Neural cell (in vitro differentiated cells): Measurements from ENCODE around the gene ANO8. TPM values are rescaled to one million over a fixed set of nuclear protein-coding genes. Genes with fewer than 3 reads are reported as not detected.

Source experiments
- H2AFZ ChIP-seq: fragments of 200-600, 300-800 bp; sonication (generic), shearing (Covaris generic); 2 replicates; pipeline ENCODE4 v1.6.0; 2014; ENCODE audit warnings: low read depth, mild to moderate bottlenecking, antibody characterized with exemption, low read length, moderate library complexity
- H3F3A ChIP-seq: fragments of 200-600 bp; shearing (Covaris generic); 2 replicates; pipeline ENCODE4 v1.6.1; 2016; ENCODE audit warnings: mild to moderate bottlenecking, moderate library complexity, mixed read lengths, antibody characterized with exemption, low read length; ENCODE audit not compliant: insufficient read depth, poor library complexity, severe bottlenecking
- H3K27ac ChIP-seq: fragments of 200-600, 300-800 bp; sonication (generic), shearing (Covaris generic); 2 replicates; pipeline ENCODE4 v1.5.1; 2014; ENCODE audit warnings: mild to moderate bottlenecking, low read length, moderate library complexity
- H3K27me3 ChIP-seq: fragments of 300-800, 200-600 bp; sonication (generic), shearing (Covaris generic); 2 replicates; pipeline ENCODE4 v1.6.0; 2014; ENCODE audit warnings: mild to moderate bottlenecking, low read depth, low read length, moderate library complexity; ENCODE audit not compliant: insufficient read depth
- H3K36me3 ChIP-seq: fragments of 300-800, 200-600 bp; sonication (generic), shearing (Covaris generic); 2 replicates; pipeline ENCODE4 v1.5.1; 2014; ENCODE audit warnings: mild to moderate bottlenecking, antibody characterized with exemption, low read length, moderate library complexity; ENCODE audit not compliant: insufficient read depth
- H3K4me2 ChIP-seq: fragments of 300-800, 200-600 bp; sonication (generic), shearing (Covaris generic); 2 replicates; pipeline ENCODE4 v1.6.0; 2014; ENCODE audit warnings: mild to moderate bottlenecking, low read length
- H3K4me3 ChIP-seq: fragments of 300-800, 200-600 bp; sonication (generic), shearing (Covaris generic); 2 replicates; pipeline ENCODE4 v1.5.1; 2014; ENCODE audit warnings: mild to moderate bottlenecking, low read length, moderate library complexity
- H3K79me2 ChIP-seq: fragments of 200-600 bp; shearing (Covaris generic); replicated peaks from 2 replicates; pipeline ENCODE4 v1.6.0; 2014; ENCODE audit warnings: mild to moderate bottlenecking, low read length, moderate library complexity; ENCODE audit not compliant: insufficient read depth
- H3K9ac ChIP-seq: fragments of 300-800, 200-600 bp; sonication (generic), shearing (Covaris generic); 2 replicates; pipeline ENCODE4 v1.6.1; 2016; ENCODE audit warnings: mild to moderate bottlenecking, low read length, mixed read lengths
- H3K9me2 ChIP-seq: fragments of 200-600 bp; shearing (Covaris generic); 2 replicates; pipeline ENCODE4 v1.6.1; 2016; ENCODE audit warnings: mild to moderate bottlenecking, low read length, mixed read lengths; ENCODE audit not compliant: insufficient read depth
- H3K9me3 ChIP-seq: fragments of 200-600, 300-800 bp; sonication (generic), shearing (Covaris generic); 2 replicates; pipeline ENCODE4 v1.6.1; 2016; ENCODE audit warnings: mild to moderate bottlenecking, mixed run types, low read length, moderate library complexity, mixed read lengths
- H4K20me1 ChIP-seq: fragments of 200-600 bp; shearing (Covaris generic); 2 replicates; pipeline ENCODE4 v1.6.1; 2016; ENCODE audit warnings: mild to moderate bottlenecking, mixed run types; ENCODE audit not compliant: insufficient read depth
- CTCF ChIP-seq: fragments of 450-650 bp; IDR thresholded peaks from 2 replicates; pipeline ENCODE4 v1.5.1; 2014; ENCODE audit warnings: antibody characterized with exemption, mild to moderate bottlenecking, moderate library complexity; ENCODE audit not compliant: poor library complexity, severe bottlenecking
- EP300 ChIP-seq: fragments of 450-650 bp; conservative IDR thresholded peaks from 2 replicates; pipeline ENCODE4 v1.6.1; 2014; ENCODE audit warnings: antibody characterized with exemption, mild to moderate bottlenecking, moderate library complexity; ENCODE audit not compliant: poor library complexity, severe bottlenecking
- EZH2 ChIP-seq: fragments of 200-600, 300-800 bp; shearing (Covaris generic), sonication (generic); IDR thresholded peaks from 2 replicates; pipeline ENCODE4 v1.6.1; 2014; ENCODE audit warnings: antibody characterized with exemption, low read length, borderline replicate concordance, mild to moderate bottlenecking; ENCODE audit not compliant: insufficient read depth, poor library complexity, severe bottlenecking
- MXI1 ChIP-seq: fragments of 450-650 bp; conservative IDR thresholded peaks from 2 replicates; pipeline ENCODE4 v1.6.1; 2014; ENCODE audit warnings: antibody characterized with exemption, mild to moderate bottlenecking; ENCODE audit not compliant: poor library complexity, severe bottlenecking
- POLR2AphosphoS5 ChIP-seq: IDR thresholded peaks from 2 replicates; pipeline ENCODE4 v1.6.1; 2012
- RAD21 ChIP-seq: fragments of 450-650 bp; conservative IDR thresholded peaks from 2 replicates; pipeline ENCODE4 v1.6.1; 2014; ENCODE audit warnings: antibody characterized with exemption, mild to moderate bottlenecking, moderate library complexity
- REST ChIP-seq: IDR thresholded peaks from 2 replicates; pipeline ENCODE4 v1.6.1; 2012; ENCODE audit warnings: borderline replicate concordance
- SMC3 ChIP-seq: fragments of 450-650 bp; conservative IDR thresholded peaks from 2 replicates; pipeline ENCODE4 v1.6.1; 2014; ENCODE audit warnings: antibody characterized with exemption, mild to moderate bottlenecking, moderate library complexity; ENCODE audit not compliant: poor library complexity
- TAF1 ChIP-seq: IDR thresholded peaks from 2 replicates; pipeline ENCODE4 v1.6.1; 2012; ENCODE audit warnings: low read depth
- polyA plus RNA-seq: library from polyadenylated mRNA; depleted of rRNA; stranded (reverse); fragments of >200 nt; gene quantifications from 2 replicates; pipeline ENCODE4 v1.2.3, GENCODE V29; 2014

ANO8 gene
- polyA plus RNA-seq, 1 donor from 2014 or later = 51.3 TPM

GRCh38 chr19:17325133-17325532 is 9.5 kb downstream of the ANO8 start (continued):
- TF ChIP-seq CTCF = no peak

GRCh38 chr19:17324357-17325114 is 10.1 kb downstream of the ANO8 start:
- Histone ChIP-seq H4K20me1 (no peaks in the 10 kb centered on the region), H3F3A (no peaks in the 10 kb centered on the region), H3K9me3 (no peaks in the 10 kb centered on the region), H3K9ac (no peak overlapping the region), H3K4me2 (no peak overlapping the region), H3K4me3 (no peak overlapping the region), H3K27me3 (no peaks in the 10 kb centered on the region), H3K36me3 (no peaks in the 10 kb centered on the region), H2AFZ (no peak overlapping the region), H3K79me2 (no peaks in the 10 kb centered on the region), H3K9me2 (no peaks in the 10 kb centered on the region), H3K27ac (no peak overlapping the region)
- TF ChIP-seq REST = no peak
- no peak for TF ChIP-seq CTCF
- no peak for TF ChIP-seq EZH2
- no peak for TF ChIP-seq MXI1
- TF ChIP-seq RAD21 = no peak
- no peak for TF ChIP-seq SMC3
- no peak for TF ChIP-seq POLR2AphosphoS5
- TF ChIP-seq TAF1 = no peak
- TF ChIP-seq EP300 = no peak
